HG03280 (cell line): Measurements from ENCODE around the gene UVRAG.
"Not testable (repeated sequence)": the region's sequence is repeated elsewhere in the genome, so short reads cannot be mapped to it uniquely, and the experiment has no call there.

Source experiments
- ATAC-seq: cut with Tn5 transposase; IDR thresholded peaks from one replicate; pipeline ENCODE4 v1.9.1; 2021; ENCODE audit warnings: mild to moderate bottlenecking, moderate library complexity; ENCODE audit not compliant: unreplicated experiment

UVRAG gene

DNA sequence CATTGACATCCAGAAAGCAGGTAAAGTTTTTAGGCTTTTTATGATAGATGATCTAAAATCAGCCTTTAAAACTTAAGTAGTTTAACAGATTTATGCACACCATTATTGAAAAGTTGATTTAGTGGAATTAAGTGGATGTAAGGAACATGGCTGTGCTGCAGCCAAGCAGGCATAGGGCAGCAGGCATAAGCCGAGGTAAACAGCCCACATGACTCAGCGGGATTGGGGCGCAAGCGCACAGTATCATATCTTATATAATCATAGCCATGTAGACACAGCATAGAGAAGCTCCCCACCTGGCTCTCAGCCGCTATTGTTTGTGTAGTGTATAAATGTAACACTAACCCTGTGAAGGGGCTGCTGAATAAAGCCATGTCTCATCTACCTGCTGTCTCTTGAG is 233.8 kb downstream of the UVRAG start:
- ATAC-seq, result no peak

DNA sequence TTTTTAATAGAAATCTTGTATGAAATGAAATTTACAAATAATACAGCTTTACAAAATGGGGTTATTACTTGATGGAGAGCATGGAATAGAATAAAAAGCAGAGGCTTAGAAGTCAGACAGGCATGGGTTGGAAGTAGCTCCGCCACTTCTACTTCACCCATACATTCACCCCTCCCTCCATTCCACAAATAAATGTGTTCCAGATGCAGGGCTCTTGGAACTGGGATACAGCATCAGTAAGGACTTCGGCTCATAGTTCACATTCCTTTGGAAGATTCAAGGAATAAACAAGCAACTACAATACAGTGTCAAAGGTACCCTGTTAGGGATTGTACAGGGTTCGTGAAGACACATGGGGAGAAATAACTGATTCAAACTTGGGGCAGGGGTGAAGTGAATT is 234.5 kb downstream of the UVRAG start:
- no peak for ATAC-seq

DNA sequence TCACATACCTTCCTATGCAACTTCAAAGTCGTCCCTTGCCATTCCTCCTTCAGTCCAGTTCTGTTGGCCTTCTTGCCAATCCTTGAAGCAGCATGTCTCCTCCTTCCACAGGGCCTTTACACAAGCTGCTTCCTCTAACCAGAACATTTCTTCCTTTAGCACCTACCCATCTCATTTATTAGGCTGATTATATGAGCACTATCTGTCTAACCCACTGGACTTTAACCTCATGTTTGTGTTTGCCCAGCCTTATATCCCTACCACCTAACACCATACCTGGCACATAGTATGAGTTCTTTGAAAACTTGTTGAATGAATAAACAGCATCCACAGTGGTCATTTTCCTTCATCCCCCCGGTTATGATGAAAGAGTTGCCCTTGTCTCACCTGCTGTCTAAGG is 236.9 kb downstream of the UVRAG start:
- no peak for ATAC-seq

DNA sequence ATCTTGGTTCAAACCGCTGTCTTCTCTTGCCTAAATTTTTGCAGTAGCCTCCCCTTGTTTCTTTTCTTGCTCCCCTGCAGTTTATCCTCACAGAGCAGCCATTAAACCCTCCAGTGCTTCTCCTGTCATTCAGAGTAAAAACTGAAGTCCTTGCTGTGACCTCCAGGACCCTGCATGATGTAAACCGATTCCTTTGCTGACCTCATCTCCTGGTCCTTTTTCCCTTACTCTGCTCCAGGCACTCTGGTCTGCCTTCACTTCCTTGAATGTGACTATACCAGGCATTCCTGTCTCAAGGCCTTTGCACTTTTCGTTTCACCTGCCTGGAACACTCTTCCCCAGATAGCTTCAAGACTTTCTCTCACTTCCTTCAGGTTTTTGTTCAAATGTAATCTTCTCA is 239.3 kb downstream of the UVRAG start:
- no peak for ATAC-seq

DNA sequence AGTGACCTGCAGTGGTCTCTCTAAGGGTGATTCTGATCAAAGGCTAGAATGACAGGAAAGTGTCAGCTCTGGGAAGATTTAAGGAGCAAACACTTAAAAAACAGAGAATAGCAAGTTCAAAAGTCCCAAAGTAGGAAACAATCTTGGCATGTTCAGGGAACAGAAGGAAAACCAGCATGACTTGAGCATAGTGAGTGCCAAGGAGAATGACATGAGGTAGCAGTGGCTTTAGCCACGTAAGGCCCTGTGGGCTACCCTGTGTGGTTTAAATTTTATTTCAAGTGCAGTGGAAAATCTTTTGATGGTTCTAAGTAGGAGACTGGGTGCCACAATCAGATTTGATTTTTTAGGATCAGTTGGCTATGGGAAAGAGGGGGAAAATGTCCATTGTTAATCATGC is 241.9 kb downstream of the UVRAG start:
- ATAC-seq, result no peak

DNA sequence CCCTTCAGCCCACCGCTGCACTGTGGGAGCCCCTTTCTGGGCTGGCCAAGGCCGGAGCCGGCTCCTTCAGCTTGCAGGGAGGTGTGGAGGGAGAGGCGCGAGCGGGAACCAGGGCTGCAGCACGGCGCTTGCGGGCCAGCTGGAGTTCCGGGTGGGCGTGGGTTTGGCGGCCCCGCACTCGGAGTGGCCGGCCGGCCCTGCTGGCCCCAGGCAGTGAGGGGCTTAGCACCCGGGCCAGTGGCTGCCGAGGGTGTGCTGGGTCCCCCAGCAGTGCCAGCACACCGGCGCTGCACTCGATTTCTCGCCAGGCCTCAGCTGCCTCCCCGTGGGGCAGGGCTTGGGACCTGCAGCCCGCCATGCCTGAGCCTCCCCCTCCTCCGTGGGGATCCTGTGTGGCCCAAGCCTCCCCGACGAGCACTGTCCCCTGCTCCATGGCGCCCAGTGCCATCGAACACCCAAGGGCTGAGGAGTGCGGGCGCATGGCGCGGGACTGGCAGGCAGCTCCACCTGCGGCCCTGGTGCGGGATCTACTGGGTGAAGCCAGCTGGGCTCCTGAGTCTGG is 245.5 kb downstream of the UVRAG start:
- ATAC-seq, result not testable (repeated sequence)

DNA sequence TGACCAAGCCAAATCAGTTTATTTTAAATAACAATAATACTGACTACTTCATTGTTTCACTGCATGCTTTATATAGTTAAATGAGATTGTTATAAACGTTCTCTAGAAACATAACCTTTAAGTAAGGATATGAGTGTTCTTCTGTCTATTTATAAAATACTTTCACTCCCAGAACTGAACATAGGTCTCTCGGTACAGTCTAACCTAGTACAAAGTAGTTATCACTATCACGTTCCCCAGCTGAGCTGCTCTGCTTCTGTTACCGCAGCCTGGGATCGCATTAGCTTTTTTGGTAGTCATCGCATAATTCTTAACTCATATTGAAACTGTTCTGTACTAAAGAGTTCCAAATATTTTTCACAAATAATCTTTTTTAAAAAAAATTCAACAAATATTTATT is 247.7 kb downstream of the UVRAG start:
- no peak for ATAC-seq

DNA sequence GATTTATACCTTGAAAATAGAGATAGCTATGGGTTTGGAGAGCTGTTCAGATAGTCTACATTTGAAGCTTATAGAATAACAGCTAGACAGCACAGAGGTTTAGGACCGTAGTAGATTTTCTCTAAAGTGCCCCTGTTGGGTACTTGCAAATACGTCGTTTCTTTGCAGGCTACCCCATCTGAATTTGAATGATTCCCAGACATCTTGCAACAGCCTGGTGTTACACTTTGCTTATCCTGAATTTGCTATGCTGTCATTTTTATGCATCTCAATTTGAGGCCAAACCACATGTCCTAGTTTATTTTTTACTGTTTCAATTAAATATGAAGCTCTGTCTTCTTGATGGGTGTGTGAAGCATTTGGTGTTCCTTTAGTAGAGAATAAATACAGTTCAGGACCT is 249.2 kb downstream of the UVRAG start:
- no peak for ATAC-seq

DNA sequence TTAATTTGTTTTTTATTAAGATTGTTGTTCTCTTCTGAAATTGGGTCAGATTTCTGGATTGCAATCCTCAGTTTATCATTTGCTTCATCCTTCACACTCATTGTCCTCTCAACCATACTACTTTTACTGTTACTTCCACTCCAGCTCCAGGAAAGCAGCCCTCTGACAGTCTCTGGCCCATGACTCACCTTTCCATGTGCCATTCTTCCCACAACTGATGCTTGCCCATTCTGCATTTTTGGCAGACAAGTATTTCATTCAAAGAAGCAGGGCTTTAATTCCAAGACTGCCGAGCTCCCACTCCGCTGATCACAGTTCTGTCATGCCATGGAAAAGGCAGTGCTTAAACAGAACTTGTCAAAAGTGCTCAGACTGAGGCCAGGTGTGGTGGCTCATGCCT is 252.1 kb downstream of the UVRAG start:
- no peak for ATAC-seq

DNA sequence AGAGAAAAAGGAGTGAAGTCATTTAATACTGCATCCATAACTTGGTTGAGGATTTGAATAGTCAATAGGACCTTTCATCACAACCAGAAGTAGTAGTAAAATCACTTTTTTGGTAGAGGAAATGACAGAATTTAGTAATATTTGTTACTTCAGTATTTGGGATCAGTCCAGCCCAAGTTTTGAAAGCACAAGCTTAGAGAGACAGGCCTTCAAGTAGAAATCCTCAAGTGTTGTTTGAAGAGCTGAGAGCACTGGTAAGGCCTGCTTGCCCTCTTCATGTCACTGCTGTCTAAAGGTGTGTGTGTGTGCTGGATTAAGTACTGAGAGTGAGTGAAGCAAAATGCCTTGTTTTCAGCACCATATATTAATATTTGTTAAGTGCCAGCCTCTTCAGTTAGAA is 254.0 kb downstream of the UVRAG start:
- ATAC-seq, result no peak

DNA sequence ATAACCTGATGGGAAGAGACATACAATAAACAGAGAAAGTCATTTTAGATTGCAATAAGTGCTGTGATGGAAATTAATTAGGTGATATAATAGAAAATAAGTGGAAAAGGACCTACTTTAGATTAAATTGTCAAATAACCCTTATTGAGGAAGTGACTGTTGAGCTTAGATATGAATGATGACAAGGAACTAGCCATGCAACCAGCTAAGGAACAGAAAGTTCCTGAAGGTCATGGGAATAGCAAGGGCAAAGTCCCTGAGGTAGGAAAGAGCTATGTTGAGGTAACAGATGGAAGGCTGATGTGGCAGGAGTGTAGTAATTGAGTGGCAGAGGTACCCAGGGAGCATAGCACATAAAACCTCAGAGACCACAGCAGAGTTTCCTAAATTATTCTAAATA is 256.1 kb downstream of the UVRAG start:
- no peak for ATAC-seq

DNA sequence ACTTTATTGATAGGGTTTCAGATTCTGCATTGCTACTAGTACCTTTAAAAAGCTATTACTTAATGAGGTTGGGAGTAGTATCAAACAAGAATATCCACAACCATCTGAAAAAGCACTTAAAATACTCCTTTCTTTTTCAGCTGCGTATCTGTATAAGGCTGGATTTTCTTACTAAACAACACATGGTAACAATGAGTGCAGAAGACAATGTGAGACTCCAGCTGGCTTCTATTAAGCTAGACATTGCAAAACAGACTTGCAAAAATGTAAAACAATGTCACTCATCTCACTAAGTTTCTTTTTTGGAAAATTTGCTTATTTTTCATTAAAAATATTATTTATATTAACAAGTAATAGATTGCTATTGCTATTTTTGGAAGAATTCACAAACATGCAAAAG is 258.7 kb downstream of the UVRAG start:
- ATAC-seq, result no peak

DNA sequence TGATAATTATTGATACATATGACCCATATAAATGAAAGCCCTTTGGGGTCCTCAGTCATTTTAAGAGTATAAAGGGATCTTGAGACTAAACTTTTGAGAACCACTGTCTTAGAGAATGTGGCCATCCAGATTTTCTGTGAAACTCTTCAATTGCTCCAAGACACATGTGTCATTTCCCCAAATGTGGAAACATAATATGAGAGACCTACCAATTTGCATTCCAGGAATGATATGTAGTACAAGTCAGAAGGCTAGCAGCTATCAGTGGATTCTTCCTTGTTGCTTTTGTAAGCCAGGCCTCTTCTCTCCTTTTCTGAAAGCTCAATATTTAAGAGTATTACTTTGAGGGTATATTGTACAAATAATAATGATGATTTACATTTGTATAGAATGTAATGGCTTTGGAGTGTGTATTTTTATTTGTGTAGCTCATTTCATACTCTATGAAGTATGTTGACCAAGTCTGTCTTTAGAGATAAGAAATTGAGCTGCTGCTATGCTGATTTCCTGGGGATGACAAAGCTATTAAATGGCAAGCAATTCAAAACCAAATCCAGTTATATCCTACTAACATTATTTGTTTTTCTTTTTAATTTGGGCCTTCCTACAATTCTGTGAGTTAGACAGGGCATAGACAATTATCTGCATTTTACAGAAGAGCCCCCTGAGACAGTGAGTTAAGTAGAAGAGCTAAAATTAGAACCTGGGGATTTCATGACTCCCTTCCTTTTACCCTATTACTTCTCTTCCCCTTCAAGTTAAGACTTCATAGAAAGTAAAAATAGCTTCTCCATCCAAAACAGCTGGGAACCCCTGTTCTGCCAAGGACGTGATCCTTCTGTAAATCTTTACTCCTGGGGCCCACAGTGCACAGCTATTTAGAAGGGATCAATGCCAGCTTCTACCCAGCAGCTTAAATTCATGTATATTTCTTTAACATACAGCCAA is 259.4 kb downstream of the UVRAG start:
- ATAC-seq, result no peak

DNA sequence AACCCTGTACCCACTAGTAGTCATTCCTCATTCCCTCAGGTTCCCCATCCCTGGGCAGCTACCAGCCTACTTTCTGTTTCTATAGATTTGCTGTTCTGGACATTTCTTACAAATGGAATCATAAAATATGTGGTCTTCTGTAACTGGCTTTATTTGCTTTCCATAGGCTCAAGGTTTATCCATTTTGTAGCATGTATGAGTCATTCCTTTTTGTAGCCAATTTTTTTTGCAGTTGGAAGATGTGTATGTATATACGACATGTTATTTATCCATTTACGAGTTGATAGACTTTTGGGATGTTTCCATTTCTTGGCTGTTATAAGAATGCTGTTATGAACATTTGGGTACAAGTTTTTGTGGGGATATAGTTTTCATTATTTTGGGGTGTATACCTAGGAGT is 260.7 kb downstream of the UVRAG start:
- no peak for ATAC-seq

DNA sequence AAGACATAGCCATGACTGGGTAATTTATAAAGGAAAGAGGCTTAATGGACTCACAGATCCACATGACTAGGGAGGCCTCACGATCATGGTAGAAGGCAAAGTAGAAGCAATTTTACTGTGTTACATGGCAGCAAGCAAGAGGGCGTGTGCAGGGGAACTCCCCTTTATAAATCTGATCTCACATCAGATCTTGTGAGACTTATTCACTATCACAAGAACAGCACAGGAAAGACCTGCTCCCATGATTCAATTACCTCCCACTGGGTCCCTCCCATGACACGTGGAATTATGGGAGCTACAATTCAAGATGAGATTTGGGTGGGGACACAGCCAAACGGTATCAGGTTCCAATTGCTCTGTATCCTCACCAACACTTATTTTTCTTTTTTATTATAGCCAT is 261.2 kb downstream of the UVRAG start:
- ATAC-seq, result not testable (repeated sequence)

DNA sequence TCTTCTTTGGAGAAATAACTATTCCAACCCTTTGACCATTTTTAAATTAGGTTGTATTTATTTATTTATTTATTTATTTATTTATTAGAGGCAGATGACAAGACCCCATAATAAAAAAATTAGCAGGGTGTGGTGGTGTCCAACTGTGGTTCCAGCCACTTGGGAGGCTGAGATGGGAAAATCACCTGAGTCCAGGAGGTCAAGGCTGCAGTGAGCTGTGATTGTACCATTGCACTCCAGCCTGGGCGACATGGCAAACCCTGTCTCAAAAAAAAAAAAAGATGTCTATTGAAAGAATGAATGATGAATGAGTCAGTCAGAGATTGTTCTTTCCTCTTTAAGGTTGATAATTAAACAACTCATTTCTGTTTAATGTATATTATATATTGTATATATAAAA is 261.7 kb downstream of the UVRAG start:
- no peak for ATAC-seq

DNA sequence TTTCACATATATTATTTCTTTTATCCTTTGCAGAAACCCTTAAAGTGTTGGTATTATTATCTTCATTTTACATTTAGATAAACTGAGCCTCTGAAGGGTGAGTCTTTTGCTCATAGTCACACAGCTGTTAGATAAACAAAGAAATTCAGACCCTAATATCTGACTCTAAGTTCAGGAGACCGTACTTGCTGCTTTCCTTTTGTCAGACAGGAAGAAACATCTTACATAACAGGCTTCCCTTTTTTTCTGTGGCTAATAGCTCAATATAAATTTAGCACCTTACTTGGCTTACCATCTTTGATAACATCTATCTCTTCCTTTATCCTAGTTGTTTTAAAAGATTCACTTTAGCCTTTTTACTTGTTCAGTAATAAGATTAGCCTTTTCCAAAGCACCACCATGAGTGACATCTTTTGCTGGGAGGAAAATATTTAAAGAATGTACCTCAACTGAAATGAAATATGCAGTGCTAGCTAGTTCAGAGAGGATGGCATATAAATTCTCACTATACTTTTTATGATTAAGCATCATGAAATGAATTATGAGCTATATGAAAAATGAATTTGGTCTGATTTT is 262.7 kb downstream of the UVRAG start:
- ATAC-seq, result no peak

DNA sequence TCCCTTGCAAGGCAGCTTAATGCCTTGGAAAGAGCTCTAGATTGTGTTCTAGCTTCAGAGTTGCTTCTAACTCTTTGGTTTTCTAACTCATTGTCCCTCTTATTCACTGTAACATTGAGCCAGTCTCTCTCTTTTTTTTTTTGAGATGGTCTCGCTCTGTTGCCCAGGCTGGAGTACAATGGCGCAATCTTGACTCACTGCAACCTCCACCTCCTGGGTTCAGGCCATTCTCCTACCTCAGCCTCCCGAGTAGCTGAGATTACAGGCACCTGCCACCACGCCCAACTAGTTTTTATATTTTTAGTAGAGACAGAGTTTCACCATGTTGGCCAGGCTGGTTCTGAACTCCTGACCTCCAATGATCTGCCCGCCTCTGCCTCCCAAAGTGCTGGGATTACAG is 266.1 kb downstream of the UVRAG start:
- ATAC-seq, result not testable (repeated sequence)

DNA sequence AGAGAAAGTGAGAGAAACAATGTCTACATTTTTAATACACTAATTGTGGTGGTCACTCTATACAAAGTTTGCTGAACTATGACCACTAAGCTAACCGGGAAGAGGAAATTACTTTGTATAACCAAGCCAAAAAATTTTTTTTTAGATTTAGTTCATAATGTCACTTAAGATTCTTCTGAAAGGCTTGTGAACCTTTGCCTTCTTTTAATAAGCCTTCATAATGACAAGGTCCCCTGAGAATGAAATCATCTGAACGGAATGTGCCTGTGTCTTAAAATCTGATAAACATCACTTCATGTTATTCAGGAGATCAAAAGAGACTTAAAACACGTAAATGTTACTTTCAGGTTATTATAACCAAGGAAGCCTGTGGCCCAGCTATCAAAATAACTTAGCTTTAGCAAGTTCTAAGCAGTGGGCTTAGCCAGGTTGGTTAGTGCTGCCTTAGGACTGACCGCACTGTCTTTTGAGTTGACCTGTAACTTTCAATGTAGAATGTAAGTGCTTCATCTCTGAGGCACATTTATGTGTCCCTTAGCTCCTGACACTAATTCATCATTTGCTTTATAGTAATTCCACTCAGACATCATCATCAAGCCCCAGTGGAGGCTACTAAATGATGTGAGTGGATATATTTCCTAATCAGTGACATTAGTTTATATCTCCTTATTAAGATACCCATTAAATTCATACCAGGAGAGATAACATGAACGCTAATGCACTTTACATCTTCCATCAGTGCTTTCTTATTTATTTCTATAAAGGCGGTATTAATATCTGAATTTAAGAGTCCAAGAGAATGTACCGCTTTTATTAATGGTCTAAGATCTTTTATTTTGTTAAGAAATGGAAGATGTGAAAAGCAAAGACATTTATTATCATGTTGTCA is 268.8 kb downstream of the UVRAG start:
- no peak for ATAC-seq

DNA sequence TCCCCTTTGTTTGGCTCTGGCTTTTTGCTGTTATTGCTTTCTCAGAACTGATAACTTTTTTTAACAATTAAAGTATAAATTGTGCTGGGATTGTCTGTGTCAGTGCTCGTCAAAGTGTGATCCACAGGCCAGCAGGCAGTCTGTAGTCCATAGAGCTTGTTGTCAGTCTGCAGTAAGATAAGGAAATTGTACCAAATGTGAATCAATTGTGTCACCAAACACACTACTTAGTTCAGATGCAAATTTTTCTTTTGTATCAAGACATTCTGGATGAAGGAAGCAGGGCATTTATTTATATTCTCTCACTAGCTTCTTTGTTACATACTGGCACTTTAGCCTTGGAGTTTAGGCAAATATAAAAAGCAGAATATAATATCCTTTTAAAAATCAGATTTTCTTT is 270.3 kb downstream of the UVRAG start:
- no peak for ATAC-seq
